ENCODE results near the gene APOL5.
"Not testable (repeated sequence)": the region's sequence is repeated elsewhere in the genome, so short reads cannot be mapped to it uniquely, and the experiment has no call there.

APOL5 gene

DNA sequence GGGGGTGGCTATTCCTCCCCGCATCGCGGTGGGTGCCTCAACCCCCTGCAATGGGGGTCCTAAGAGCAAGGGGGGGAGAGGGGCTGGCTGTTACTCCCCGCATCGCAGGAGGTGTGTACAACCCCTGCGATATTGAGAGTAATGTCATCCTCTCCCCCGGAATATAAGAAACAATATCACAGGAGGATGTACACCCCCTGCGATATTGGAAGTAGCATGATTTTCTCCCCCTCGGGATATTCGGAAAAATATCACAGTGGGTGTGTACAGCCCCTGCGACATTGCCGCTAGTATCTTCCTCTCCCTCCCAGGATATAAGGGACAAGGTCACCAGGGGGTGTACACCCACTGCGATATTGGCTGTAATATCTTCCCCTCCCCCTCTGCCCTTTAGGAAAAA, 22.5 kb upstream of the APOL5 start:
- TF ChIP-seq, protein P1, sequence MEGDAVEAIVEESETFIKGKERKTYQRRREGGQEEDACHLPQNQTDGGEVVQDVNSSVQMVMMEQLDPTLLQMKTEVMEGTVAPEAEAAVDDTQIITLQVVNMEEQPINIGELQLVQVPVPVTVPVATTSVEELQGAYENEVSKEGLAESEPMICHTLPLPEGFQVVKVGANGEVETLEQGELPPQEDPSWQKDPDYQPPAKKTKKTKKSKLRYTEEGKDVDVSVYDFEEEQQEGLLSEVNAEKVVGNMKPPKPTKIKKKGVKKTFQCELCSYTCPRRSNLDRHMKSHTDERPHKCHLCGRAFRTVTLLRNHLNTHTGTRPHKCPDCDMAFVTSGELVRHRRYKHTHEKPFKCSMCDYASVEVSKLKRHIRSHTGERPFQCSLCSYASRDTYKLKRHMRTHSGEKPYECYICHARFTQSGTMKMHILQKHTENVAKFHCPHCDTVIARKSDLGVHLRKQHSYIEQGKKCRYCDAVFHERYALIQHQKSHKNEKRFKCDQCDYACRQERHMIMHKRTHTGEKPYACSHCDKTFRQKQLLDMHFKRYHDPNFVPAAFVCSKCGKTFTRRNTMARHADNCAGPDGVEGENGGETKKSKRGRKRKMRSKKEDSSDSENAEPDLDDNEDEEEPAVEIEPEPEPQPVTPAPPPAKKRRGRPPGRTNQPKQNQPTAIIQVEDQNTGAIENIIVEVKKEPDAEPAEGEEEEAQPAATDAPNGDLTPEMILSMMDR (conservative IDR thresholded peaks at IDR 0.05): no peak
- H3K27ac ChIP-seq: no peak overlapping the region

DNA sequence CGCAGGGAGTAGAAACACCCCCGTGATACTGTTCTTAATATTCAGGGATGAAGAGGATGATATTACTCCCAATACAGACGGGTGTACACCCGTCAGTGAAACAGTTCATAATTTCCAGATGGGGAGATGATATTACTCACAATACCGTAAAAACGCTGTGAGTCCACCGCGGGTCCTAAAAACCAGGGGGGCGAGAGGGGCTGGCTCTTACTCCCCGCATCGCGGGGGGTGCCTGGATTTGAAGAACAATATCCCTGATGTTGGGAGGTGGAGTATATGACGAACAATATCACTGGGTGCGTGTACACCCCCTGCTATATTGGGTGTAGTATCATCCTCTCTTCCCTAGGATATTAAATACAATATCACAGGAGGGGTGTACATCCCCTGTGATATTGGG, 20.5 kb upstream of the APOL5 start:
- no peak overlapping the region for H3K27ac ChIP-seq
- TF ChIP-seq, protein P1 (conservative IDR thresholded peaks at IDR 0.05): no peak

DNA sequence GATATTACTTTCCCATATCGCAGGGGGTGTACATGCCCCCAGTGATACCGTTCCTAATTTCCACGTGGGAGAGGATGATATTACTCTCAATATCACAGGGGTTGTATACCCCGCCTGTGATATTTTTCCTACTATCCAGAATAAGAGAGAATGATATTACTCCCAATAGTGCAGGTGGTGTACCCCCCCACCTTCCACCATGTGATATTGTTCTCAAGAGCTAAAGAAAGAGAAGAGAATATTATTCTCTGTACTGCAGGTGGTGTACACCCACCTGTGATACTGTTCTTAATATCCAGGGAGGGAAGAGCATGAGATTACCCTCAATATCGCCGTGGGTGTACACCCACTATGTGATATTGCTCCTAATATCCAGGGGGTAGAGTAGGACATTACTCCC, 17.8 kb upstream of the APOL5 start:
- H3K27ac ChIP-seq: not testable (repeated sequence)

DNA sequence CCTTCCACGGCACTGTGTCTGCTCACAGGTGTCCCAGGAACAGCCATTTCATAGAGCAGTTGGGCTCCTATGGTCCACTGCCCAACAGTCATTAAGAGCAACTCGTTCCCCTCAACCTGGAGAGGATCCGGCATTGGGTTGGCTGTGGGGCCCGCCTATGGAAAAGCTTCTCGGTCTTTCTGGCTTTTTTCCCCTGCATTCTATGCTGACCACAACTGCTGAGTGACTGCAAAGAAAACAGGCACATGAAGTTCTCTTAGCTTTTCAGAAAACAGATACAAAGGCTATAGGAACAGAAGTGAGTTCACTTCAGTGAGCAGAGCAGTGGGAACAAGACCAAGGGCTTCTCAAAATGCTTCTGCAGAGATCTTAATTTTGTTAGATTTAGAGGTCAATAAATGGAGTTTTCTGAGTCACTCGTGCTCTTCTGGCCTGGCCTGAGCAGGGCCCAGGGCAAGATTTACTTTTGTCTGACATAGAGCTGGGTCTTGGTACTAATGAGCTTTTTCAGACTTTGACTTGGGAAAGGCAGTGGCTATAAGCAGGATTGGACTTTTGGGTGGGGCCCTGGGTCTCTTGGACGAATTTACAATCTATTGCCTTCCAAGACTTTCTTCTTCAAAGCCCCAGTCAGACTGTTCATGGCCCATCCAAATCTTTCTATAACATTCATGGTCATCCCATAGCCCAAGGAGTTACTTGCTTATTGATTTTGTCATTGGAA, 13.6 kb upstream of the APOL5 start:
- TF ChIP-seq, protein P1 (conservative IDR thresholded peaks at IDR 0.05): no peak

DNA sequence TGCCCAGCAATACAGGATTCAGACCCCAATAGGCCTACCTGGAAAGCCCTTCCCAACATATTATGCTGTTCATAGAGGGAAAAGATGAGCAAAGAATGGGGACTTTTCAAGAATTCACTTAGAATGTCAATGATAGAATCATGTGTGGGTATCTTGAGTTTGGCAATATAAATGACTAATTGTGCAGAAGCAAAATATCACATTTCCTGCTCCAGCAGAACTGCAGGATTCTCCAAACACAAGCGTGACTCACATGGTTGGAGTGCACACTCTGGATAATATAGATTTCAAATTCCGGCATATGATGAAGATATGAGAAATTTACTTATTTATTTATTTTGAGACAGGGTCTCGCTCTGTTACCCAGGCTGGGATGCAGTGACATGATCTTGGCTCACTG, 12.5 kb upstream of the APOL5 start:
- H3K27ac ChIP-seq: no peak overlapping the region
- TF ChIP-seq, protein P1 (conservative IDR thresholded peaks at IDR 0.05): no peak

More for the DNA sequence above, 13.6 kb upstream of the APOL5 start:
- no peak overlapping the region for H3K27ac ChIP-seq

DNA sequence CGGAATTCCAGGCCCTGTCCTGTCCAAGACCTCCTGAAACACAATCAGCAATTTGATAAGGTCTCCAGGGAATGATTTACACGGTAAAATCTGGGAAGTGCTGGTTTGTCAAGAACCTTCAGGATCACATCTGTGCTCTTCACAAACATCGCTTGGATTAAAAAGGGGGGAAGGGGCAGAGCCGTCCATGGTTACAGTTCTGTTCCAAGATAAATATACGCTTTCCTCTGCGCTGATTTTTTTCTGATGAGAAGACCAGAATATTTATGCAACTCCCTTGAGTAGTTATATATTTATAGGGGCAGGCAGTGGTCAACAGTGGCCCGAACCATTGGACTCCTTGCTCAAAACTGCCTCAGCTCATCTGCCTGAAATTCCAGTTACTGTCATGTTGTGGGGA, 9.2 kb upstream of the APOL5 start:
- TF ChIP-seq, protein P1 (conservative IDR thresholded peaks at IDR 0.05): no peak
- no peak overlapping the region for H3K27ac ChIP-seq

DNA sequence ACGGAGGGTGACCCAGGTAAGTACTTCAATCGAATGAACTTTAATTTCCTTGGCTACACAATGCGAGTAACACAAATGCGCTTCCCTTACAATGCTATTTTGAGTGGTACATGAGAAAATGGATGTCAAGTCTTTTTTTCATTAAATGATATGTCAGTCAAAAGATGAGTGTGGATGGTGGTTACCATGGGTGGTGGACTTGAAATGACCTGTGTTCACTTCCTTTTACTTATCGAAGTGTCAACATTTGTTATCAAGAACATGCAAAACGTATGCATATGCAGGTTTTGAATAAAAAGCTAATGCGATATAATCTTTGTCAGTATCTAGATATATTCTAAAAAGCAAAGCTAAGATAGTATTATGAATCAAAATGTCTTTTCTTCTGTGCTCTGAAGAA, 8.8 kb upstream of the APOL5 start:
- TF ChIP-seq, protein P1 (conservative IDR thresholded peaks at IDR 0.05): no peak

DNA sequence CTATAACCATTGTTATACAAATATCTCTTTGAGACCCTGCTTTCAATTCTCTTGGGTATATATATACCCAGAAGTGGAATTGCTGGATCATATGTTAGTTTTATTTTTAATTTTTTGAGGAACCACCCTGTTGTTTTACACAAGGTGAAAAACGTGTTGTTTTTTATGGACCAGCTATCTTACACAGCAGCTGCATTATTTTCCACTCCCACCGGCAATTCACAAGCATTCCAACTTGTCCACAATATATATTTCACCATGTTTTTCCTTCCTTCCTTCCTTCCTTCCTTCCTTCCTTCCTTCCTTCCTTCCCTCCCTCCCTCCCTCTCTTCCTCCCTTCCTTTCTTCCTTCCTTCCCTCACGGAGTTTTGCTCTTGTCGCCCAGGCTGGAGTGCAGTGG, 6.3 kb upstream of the APOL5 start:
- no peak overlapping the region for H3K27ac ChIP-seq
- TF ChIP-seq, protein P1 (conservative IDR thresholded peaks at IDR 0.05): no peak

More for the DNA sequence above, 8.8 kb upstream of the APOL5 start:
- no peak overlapping the region for H3K27ac ChIP-seq

Data from VCaP (cell line).